WTC11 (cell line): ENCODE results near the gene SNRNP200. TPM values are rescaled to one million over a fixed set of nuclear protein-coding genes. Genes with fewer than 3 reads are reported as not detected.

Source experiments
- ATAC-seq: fragments of 200-7000 bp; cut with Tn5 transposase; 2 replicates; pipeline ENCODE4 v1.10.0; 2021; ENCODE audit warnings: mild to moderate bottlenecking, moderate library complexity
- CTCF ChIA-PET: fragments of 300-600 bp; sonication (Branson Sonifier 250); formaldehyde crosslinking; loops from one replicate; lab custom pipeline; 2021; ENCODE audit warnings: antibody characterized with exemption; lab: Charles Lee
- POLR2A ChIA-PET: fragments of 350-600 bp; sonication (Branson Sonifier 250); formaldehyde crosslinking; loops from one replicate; lab custom pipeline; 2021; ENCODE audit warnings: antibody characterized with exemption; lab: Charles Lee
- DNase-seq: peaks from one replicate; pipeline ENCODE4 v3.0.0; 2021; ENCODE audit warnings: low spot score
- H3K27ac Mint-ChIP-seq: 2 replicates; pipeline ENCODE4 v1.8.0; 2021; ENCODE audit warnings: mixed read lengths
- H3K27me3 Mint-ChIP-seq: 2 replicates; pipeline ENCODE4 v1.8.0; 2021; ENCODE audit warnings: low read depth, mild to moderate bottlenecking, moderate library complexity, mixed read lengths
- H3K36me3 Mint-ChIP-seq: 2 replicates; pipeline ENCODE4 v1.8.0; 2021; ENCODE audit warnings: mixed read lengths
- H3K4me1 Mint-ChIP-seq: 2 replicates; pipeline ENCODE4 v1.8.0; 2022; ENCODE audit warnings: mixed read lengths
- H3K4me3 Mint-ChIP-seq: 2 replicates; pipeline ENCODE4 v1.8.0; 2021; ENCODE audit warnings: mild to moderate bottlenecking, moderate library complexity, mixed read lengths
- H3K9me3 Mint-ChIP-seq: 2 replicates; pipeline ENCODE4 v1.8.0; 2021; ENCODE audit warnings: mixed read lengths
- ESRRA ChIP-seq: sonication (generic); formaldehyde crosslinking; IDR thresholded peaks from 2 replicates; pipeline ENCODE4 v1.8.1; 2022; ENCODE audit warnings: mild to moderate bottlenecking, missing genetic modification reagents, borderline replicate concordance
- ETV6 ChIP-seq: sonication (generic); formaldehyde crosslinking; IDR thresholded peaks from 2 replicates; pipeline ENCODE4 v1.8.1; 2022; ENCODE audit warnings: mild to moderate bottlenecking, missing genetic modification reagents
- FOXK1 ChIP-seq: sonication (generic); formaldehyde crosslinking; IDR thresholded peaks from 2 replicates; pipeline ENCODE4 v1.8.0; 2022; ENCODE audit warnings: mild to moderate bottlenecking, moderate library complexity, missing genetic modification reagents
- GABPB1 ChIP-seq: sonication (generic); formaldehyde crosslinking; IDR thresholded peaks from 2 replicates; pipeline ENCODE4 v1.8.1; 2023; ENCODE audit warnings: mild to moderate bottlenecking, missing genetic modification reagents
- GRHL2 ChIP-seq: fragments of 250-450 bp; sonication (Bioruptor Pico); IDR thresholded peaks from 2 replicates; pipeline ENCODE4 v1.8.0; 2022; ENCODE audit warnings: mild to moderate bottlenecking, moderate library complexity; ENCODE audit not compliant: insufficient replicate concordance, severe bottlenecking
- MXD4 ChIP-seq: fragments of 250-450 bp; sonication (Bioruptor Pico); IDR thresholded peaks from 2 replicates; pipeline ENCODE4 v1.8.0; 2021; ENCODE audit warnings: mild to moderate bottlenecking, moderate library complexity, borderline replicate concordance
- MYBL2 ChIP-seq: sonication (generic); formaldehyde crosslinking; IDR thresholded peaks from 2 replicates; pipeline ENCODE4 v1.8.1; 2023; ENCODE audit warnings: mild to moderate bottlenecking, moderate library complexity, missing genetic modification reagents
- NR1H2 ChIP-seq: sonication (generic); formaldehyde crosslinking; IDR thresholded peaks from 2 replicates; pipeline ENCODE4 v1.9.0; 2021; ENCODE audit warnings: mild to moderate bottlenecking, moderate library complexity, missing genetic modification reagents
- NR2C2 ChIP-seq: sonication (generic); formaldehyde crosslinking; IDR thresholded peaks from 2 replicates; pipeline ENCODE4 v1.8.0; 2022; ENCODE audit warnings: mild to moderate bottlenecking, missing genetic modification reagents
- PRRX2 ChIP-seq: fragments of 250-450 bp; sonication (Bioruptor Pico); IDR thresholded peaks from 2 replicates; pipeline ENCODE4 v1.8.0; 2021; ENCODE audit warnings: mild to moderate bottlenecking
- RORB ChIP-seq: fragments of 250-450 bp; sonication (Bioruptor Pico); IDR thresholded peaks from 2 replicates; pipeline ENCODE4 v1.9.0; 2021; ENCODE audit warnings: mild to moderate bottlenecking
- SMAD4 ChIP-seq: sonication (generic); formaldehyde crosslinking; IDR thresholded peaks from 2 replicates; pipeline ENCODE4 v1.8.0; 2022; ENCODE audit warnings: mild to moderate bottlenecking, missing genetic modification reagents
- TCF7 ChIP-seq: sonication (generic); formaldehyde crosslinking; IDR thresholded peaks from 2 replicates; pipeline ENCODE4 v1.8.0; 2022; ENCODE audit warnings: mild to moderate bottlenecking, low read depth, missing genetic modification reagents, moderate library complexity
- TEAD1 ChIP-seq: sonication (generic); formaldehyde crosslinking; IDR thresholded peaks from 2 replicates; pipeline ENCODE4 v1.8.0; 2022; ENCODE audit warnings: mild to moderate bottlenecking, missing genetic modification reagents
- TP53 ChIP-seq: sonication (generic); formaldehyde crosslinking; IDR thresholded peaks from 2 replicates; pipeline ENCODE4 v1.8.1; 2023; ENCODE audit warnings: mild to moderate bottlenecking, missing genetic modification reagents
- ZNF263 ChIP-seq: sonication (generic); formaldehyde crosslinking; IDR thresholded peaks from 2 replicates; pipeline ENCODE4 v1.8.1; 2022; ENCODE audit warnings: low read depth, mild to moderate bottlenecking, moderate library complexity, missing genetic modification reagents
- ZNF317 ChIP-seq: sonication (generic); formaldehyde crosslinking; IDR thresholded peaks from 2 replicates; pipeline ENCODE4 v1.8.1; 2023; ENCODE audit warnings: low read depth, mild to moderate bottlenecking, moderate library complexity, missing genetic modification reagents, borderline replicate concordance
- ZNF423 ChIP-seq: fragments of 250-450 bp; sonication (Bioruptor Pico); IDR thresholded peaks from 2 replicates; pipeline ENCODE4 v2.1.2; 2022; ENCODE audit warnings: mild to moderate bottlenecking, moderate library complexity
- ZNF671 ChIP-seq: fragments of 250-450 bp; sonication (Bioruptor Pico); IDR thresholded peaks from 2 replicates; pipeline ENCODE4 v1.8.0; 2021; ENCODE audit warnings: mild to moderate bottlenecking
- total RNA-seq: library from RNA; stranded (reverse); gene quantifications from 3 replicates; pipeline ENCODE4 v1.2.3, GENCODE V29; 2021
- TF ChIP-seq, protein P1 (sequence below): sonication (generic); formaldehyde crosslinking; IDR thresholded peaks from 2 replicates; pipeline ENCODE4 v1.8.0; 2022; ENCODE audit warnings: missing genetic modification reagents
- TF ChIP-seq, protein P2 (sequence below): fragments of 250-450 bp; sonication (Bioruptor Pico); IDR thresholded peaks from 2 replicates; pipeline ENCODE4 v1.8.0; 2021; ENCODE audit warnings: mild to moderate bottlenecking
- TF ChIP-seq, protein P3 (sequence below): sonication (generic); formaldehyde crosslinking; IDR thresholded peaks from 2 replicates; pipeline ENCODE4 v1.8.0; 2022; ENCODE audit warnings: mild to moderate bottlenecking, missing genetic modification reagents
- TF ChIP-seq, protein P4 (sequence below): sonication (generic); formaldehyde crosslinking; IDR thresholded peaks from 2 replicates; pipeline ENCODE4 v1.8.0; 2022; ENCODE audit warnings: mild to moderate bottlenecking, missing genetic modification reagents
- TF ChIP-seq, protein P5 (sequence below): sonication (generic); formaldehyde crosslinking; IDR thresholded peaks from 2 replicates; pipeline ENCODE4 v1.8.1; 2022; ENCODE audit warnings: low read depth, mild to moderate bottlenecking, moderate library complexity, missing genetic modification reagents, borderline replicate concordance
- TF ChIP-seq, protein P6 (sequence below): sonication (generic); formaldehyde crosslinking; IDR thresholded peaks from 2 replicates; pipeline ENCODE4 v1.8.0; 2022; ENCODE audit warnings: mild to moderate bottlenecking, missing genetic modification reagents
- TF ChIP-seq, protein P7 (sequence below): sonication (generic); formaldehyde crosslinking; IDR thresholded peaks from 2 replicates; pipeline ENCODE4 v1.8.1; 2023; ENCODE audit warnings: mild to moderate bottlenecking, moderate library complexity, missing genetic modification reagents

The SNRNP200 gene
- total RNA-seq, 1 experiment from 2014 or later: 226 TPM

DNA sequence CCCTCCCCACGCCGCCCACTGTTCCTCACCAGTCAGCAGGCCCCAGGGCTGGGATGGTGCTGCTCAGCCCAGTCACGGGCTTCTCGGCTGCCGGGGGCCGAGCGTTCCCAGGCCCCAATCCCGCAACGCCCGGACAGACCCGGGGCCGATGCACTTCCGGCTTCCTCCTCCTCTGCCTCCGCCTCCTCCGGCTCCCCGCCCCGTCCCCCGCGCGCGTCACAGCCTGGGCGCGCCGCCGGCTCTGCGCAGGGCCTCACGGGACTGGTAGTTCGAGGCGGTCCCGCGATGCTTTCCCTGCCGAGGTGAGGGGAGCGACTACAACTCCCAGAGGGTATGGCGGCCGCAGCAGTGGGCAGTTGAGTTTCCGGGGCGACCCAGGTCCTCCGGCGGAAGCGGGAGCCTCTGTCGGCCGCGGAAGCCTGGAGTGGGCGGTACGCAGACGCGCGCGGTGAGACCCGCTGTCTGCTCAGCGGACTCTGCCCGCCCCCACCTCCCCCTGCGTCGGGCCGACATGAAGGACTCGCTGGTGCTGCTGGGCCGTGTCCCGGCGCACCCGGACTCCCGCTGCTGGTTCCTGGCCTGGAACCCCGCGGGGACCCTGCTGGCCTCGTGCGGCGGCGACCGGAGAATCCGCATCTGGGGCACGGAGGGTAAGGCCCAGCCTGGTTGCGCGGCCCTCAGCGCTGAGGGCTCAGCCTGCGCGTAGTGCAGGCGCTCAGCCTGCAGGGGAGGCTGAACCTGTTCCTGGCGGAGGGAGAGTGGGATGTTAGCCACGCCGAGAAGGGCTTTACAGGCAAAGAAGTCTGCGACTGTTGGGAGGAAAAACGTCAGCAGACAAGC, 39.3 kb downstream of the SNRNP200 start, which contains the start of the genes CIAO1 and TMEM127:
CIAO1 (plus strand) TSS at position 386 of the 840 bp plus-strand sequence; CDS start at position 512, 126 bp downstream.
TMEM127 (minus strand) TSS at position 158 of the 840 bp plus-strand sequence. CDS start 616 bp downstream, outside the sequence.
- Mint-ChIP-seq H3K27me3 (no peaks in the 10 kb centered on the region), H3K9me3 (no peaks in the 10 kb centered on the region), H3K36me3 (peaks cover 25% of the 10 kb centered on the region), H3K4me1 (peaks cover 20% of the 10 kb centered on the region), H3K4me3 (peak within 1 kb of the TSS; percentile 100), H3K27ac (peak within 1 kb of the TSS; percentile 99)
- ATAC-seq: peak; percentile 95
- peak; percentile 98 for DNase-seq
- ChIA-PET POLR2A (no interaction called here), CTCF (interaction anchor here (0.7 to 1.8 kb wide), 6 partner anchors 40 to 356 kb away, joined by 6 to 10 read pairs (median 7); partner anchors contain the start of genes ASTL and SNRNP200)
- TF ChIP-seq, protein P1, sequence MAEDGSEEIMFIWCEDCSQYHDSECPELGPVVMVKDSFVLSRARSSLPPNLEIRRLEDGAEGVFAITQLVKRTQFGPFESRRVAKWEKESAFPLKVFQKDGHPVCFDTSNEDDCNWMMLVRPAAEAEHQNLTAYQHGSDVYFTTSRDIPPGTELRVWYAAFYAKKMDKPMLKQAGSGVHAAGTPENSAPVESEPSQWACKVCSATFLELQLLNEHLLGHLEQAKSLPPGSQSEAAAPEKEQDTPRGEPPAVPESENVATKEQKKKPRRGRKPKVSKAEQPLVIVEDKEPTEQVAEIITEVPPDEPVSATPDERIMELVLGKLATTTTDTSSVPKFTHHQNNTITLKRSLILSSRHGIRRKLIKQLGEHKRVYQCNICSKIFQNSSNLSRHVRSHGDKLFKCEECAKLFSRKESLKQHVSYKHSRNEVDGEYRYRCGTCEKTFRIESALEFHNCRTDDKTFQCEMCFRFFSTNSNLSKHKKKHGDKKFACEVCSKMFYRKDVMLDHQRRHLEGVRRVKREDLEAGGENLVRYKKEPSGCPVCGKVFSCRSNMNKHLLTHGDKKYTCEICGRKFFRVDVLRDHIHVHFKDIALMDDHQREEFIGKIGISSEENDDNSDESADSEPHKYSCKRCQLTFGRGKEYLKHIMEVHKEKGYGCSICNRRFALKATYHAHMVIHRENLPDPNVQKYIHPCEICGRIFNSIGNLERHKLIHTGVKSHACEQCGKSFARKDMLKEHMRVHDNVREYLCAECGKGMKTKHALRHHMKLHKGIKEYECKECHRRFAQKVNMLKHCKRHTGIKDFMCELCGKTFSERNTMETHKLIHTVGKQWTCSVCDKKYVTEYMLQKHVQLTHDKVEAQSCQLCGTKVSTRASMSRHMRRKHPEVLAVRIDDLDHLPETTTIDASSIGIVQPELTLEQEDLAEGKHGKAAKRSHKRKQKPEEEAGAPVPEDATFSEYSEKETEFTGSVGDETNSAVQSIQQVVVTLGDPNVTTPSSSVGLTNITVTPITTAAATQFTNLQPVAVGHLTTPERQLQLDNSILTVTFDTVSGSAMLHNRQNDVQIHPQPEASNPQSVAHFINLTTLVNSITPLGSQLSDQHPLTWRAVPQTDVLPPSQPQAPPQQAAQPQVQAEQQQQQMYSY (CRISPR knock-in tag): peak; percentile 85
- TF ChIP-seq, protein P2, sequence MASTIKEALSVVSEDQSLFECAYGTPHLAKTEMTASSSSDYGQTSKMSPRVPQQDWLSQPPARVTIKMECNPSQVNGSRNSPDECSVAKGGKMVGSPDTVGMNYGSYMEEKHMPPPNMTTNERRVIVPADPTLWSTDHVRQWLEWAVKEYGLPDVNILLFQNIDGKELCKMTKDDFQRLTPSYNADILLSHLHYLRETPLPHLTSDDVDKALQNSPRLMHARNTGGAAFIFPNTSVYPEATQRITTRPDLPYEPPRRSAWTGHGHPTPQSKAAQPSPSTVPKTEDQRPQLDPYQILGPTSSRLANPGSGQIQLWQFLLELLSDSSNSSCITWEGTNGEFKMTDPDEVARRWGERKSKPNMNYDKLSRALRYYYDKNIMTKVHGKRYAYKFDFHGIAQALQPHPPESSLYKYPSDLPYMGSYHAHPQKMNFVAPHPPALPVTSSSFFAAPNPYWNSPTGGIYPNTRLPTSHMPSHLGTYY (CRISPR knock-in tag): no peak
- TF ChIP-seq TEAD1 (peak; percentile 51; the same call in 1 of the 2 replicates), SMAD4 (CRISPR knock-in tag) (peak; percentile 65; the same call in 1 of the 2 replicates), NR2C2 (CRISPR knock-in tag) (peak; percentile 88), PRRX2 (CRISPR knock-in tag) (no peak), GRHL2 (CRISPR knock-in tag) (no peak), ZNF423 (CRISPR knock-in tag) (peak; percentile 45; the same call in 1 of the 2 replicates), NR1H2 (CRISPR knock-in tag) (no peak), MXD4 (CRISPR knock-in tag) (no peak), ZNF671 (no peak), TP53 (CRISPR knock-in tag) (no peak), ESRRA (no peak), ZNF263 (no peak), GABPB1 (peak; percentile 80), MYBL2 (CRISPR knock-in tag) (0 out of 2 replicates have a peak, but pooled peaks have one; percentile 55), FOXK1 (CRISPR knock-in tag) (peak; percentile 91), ZNF317 (CRISPR knock-in tag) (no peak), ETV6 (peak; percentile 78), RORB (no peak), TCF7 (no peak)
- TF ChIP-seq, protein P3, sequence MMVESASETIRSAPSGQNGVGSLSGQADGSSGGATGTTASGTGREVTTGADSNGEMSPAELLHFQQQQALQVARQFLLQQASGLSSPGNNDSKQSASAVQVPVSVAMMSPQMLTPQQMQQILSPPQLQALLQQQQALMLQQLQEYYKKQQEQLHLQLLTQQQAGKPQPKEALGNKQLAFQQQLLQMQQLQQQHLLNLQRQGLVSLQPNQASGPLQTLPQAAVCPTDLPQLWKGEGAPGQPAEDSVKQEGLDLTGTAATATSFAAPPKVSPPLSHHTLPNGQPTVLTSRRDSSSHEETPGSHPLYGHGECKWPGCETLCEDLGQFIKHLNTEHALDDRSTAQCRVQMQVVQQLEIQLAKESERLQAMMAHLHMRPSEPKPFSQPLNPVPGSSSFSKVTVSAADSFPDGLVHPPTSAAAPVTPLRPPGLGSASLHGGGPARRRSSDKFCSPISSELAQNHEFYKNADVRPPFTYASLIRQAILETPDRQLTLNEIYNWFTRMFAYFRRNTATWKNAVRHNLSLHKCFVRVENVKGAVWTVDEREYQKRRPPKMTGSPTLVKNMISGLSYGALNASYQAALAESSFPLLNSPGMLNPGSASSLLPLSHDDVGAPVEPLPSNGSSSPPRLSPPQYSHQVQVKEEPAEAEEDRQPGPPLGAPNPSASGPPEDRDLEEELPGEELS (CRISPR knock-in tag): peak; percentile 42; the same call in 1 of the 2 replicates
- TF ChIP-seq, protein P4, sequence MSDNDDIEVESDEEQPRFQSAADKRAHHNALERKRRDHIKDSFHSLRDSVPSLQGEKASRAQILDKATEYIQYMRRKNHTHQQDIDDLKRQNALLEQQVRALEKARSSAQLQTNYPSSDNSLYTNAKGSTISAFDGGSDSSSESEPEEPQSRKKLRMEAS (CRISPR knock-in tag): peak; percentile 86
- TF ChIP-seq, protein P5, sequence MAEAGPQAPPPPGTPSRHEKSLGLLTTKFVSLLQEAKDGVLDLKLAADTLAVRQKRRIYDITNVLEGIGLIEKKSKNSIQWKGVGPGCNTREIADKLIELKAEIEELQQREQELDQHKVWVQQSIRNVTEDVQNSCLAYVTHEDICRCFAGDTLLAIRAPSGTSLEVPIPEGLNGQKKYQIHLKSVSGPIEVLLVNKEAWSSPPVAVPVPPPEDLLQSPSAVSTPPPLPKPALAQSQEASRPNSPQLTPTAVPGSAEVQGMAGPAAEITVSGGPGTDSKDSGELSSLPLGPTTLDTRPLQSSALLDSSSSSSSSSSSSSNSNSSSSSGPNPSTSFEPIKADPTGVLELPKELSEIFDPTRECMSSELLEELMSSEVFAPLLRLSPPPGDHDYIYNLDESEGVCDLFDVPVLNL: peak; percentile 25; the same call in 1 of the 2 replicates
- TF ChIP-seq, protein P6, sequence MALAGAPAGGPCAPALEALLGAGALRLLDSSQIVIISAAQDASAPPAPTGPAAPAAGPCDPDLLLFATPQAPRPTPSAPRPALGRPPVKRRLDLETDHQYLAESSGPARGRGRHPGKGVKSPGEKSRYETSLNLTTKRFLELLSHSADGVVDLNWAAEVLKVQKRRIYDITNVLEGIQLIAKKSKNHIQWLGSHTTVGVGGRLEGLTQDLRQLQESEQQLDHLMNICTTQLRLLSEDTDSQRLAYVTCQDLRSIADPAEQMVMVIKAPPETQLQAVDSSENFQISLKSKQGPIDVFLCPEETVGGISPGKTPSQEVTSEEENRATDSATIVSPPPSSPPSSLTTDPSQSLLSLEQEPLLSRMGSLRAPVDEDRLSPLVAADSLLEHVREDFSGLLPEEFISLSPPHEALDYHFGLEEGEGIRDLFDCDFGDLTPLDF (CRISPR knock-in tag): peak; percentile 25; the same call in 1 of the 2 replicates
- TF ChIP-seq, protein P7, sequence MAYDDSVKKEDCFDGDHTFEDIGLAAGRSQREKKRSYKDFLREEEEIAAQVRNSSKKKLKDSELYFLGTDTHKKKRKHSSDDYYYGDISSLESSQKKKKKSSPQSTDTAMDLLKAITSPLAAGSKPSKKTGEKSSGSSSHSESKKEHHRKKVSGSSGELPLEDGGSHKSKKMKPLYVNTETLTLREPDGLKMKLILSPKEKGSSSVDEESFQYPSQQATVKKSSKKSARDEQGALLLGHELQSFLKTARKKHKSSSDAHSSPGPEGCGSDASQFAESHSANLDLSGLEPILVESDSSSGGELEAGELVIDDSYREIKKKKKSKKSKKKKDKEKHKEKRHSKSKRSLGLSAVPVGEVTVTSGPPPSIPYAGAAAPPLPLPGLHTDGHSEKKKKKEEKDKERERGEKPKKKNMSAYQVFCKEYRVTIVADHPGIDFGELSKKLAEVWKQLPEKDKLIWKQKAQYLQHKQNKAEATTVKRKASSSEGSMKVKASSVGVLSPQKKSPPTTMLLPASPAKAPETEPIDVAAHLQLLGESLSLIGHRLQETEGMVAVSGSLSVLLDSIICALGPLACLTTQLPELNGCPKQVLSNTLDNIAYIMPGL (CRISPR knock-in tag): no peak; the same call in 1 of the 2 replicates
